Measurements from ENCODE around the gene NMNAT2.

DNA sequence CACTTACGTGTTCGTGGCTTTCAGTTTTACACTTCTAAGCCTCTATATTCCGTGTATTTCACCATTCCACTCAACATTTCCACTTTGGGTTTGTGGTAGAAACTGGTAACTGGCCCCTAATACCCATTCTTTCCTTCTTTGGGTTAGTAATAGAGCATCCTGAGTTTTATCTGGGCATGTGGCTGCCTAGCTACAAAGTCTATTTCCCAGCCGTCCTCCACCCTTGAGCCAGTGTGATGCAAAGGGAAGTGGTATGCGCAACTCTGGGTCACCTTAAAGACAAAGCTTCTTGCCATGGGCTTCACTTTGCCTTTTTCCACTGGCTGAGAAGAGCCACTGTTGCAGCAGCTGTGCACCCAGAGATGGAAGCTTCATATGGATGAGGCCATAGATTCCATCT, 158.3 kb downstream of the NMNAT2 start:
- TF ChIP-seq, protein P1, sequence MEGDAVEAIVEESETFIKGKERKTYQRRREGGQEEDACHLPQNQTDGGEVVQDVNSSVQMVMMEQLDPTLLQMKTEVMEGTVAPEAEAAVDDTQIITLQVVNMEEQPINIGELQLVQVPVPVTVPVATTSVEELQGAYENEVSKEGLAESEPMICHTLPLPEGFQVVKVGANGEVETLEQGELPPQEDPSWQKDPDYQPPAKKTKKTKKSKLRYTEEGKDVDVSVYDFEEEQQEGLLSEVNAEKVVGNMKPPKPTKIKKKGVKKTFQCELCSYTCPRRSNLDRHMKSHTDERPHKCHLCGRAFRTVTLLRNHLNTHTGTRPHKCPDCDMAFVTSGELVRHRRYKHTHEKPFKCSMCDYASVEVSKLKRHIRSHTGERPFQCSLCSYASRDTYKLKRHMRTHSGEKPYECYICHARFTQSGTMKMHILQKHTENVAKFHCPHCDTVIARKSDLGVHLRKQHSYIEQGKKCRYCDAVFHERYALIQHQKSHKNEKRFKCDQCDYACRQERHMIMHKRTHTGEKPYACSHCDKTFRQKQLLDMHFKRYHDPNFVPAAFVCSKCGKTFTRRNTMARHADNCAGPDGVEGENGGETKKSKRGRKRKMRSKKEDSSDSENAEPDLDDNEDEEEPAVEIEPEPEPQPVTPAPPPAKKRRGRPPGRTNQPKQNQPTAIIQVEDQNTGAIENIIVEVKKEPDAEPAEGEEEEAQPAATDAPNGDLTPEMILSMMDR (conservative IDR thresholded peaks at IDR 0.05; ENCODE audit: low read depth, low read length), result no peak
- no peak for TF ChIP-seq EZH2 (IDR thresholded peaks at IDR 0.05; ENCODE audit: borderline replicate concordance, low read depth, low read length, poor library complexity, severe bottlenecking)
